H1 (cell line): ENCODE data around the gene GPR176.

ENCODE experiments used
- BRCA1 ChIP-seq: IDR thresholded peaks from 2 replicates; pipeline ENCODE4 v1.6.1; 2012; ENCODE audit warnings: low read depth, low read length, improper control_type of control experiment
- MAFK ChIP-seq: IDR thresholded peaks from 2 replicates; pipeline ENCODE4 v1.6.1; 2012; ENCODE audit warnings: low read depth, mild to moderate bottlenecking, improper control_type of control experiment, low read length
- MAX ChIP-seq: IDR thresholded peaks from 2 replicates; pipeline ENCODE4 v1.6.1; 2012; ENCODE audit warnings: inconsistent platforms
- NANOG ChIP-seq: IDR thresholded peaks from 2 replicates; pipeline ENCODE4 v1.6.1; 2011; ENCODE audit warnings: low read length, low read depth, mild to moderate bottlenecking, inconsistent platforms; ENCODE audit not compliant: insufficient read depth, poor library complexity, severe bottlenecking
- POLR2AphosphoS5 ChIP-seq: IDR thresholded peaks from 2 replicates; pipeline ENCODE4 v1.6.1; 2011; ENCODE audit warnings: low read depth, low read length
- YY1 ChIP-seq: IDR thresholded peaks from 2 replicates; pipeline ENCODE4 v1.6.1; 2011; ENCODE audit warnings: low read depth, mild to moderate bottlenecking, low read length

DNA sequence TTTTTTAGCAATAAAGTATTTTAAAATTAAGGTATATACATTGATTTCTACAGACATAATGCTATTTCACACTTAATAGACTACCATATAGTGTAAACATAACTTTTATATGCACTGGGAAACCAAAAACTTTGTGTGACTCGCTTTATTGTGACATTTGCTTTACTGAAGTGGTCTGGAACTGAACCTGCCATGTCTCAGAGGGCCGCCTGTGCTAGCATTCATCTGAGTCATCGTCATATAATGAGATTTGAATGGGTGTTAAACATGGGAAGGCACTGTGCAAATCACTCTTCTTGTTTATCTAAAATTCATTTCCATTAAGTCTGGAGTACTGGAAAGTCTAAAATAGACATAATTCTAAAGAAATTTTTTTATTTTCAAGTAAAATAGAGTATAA is 26.8 kb upstream of the GPR176 start:
- TF ChIP-seq MAX (no peak), MAFK (no peak), YY1 (no peak), BRCA1 (no peak), NANOG (no peak), POLR2AphosphoS5 (no peak)
